ENCODE results near the gene SPG7.

SPG7 gene

DNA sequence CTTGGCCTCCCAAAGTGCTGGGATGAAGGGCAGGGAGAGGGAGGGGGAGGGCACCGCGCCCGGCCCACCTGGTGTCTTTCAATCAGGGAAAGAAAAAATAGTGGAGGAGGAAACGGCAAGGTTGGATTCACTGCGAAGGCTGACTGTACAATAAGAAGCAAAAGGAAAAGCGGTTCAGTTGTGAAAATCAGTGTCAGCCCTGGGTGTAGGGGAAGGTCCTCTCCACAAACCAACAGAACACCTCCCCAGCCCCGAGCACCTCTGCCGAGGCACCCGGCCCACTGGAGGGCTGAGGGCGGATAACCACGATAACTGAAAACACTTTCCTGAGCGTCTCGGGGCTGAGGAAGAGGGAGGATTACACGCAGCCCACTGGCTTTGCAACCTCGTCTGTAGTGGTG is 1.4 kb upstream of the SPG7 start:
- Histone ChIP-seq H3K4me3 (peak overlapping the region in 4 of 7 experiments; percentile 70 to 98 (median 90)), H3K27ac (peak overlapping the region in 15 of 21 experiments; percentile 84 to 98 (median 96))

DNA sequence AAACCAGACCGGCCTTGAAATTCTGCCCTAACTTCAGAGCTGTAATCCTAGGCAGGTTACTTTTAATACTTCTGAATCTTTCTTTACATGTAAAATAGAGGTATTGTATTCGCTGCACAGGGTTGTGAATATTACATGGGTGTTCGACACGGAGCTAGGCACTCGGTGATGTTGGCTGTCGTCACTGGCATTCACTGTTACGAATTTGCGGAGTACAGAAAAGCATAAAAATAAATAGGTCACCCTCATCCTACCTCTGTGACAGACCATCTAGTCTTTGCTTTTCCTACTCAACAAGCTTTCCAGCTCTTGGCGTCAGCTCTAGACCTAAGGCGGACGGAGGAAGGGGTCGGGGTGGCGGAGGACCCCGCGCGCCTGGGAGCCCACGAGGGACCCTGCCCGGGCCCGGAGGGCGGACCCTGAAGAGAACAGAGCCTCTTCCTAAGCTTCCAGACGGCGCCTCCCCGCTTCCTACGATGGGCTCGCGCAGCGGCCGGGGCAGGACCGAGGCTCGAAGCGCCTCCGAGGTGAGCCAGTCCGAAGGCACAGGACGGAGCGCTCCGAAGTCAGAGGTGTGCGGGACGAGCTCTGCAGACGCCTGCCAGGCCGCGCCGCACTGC is 879 bp upstream of the SPG7 start:
- H3K27ac ChIP-seq, result peak overlapping the region; percentile 43 to 98 (median 94)
- peak overlapping the region; percentile 70 to 98 (median 86) for H3K4me3 ChIP-seq

DNA sequence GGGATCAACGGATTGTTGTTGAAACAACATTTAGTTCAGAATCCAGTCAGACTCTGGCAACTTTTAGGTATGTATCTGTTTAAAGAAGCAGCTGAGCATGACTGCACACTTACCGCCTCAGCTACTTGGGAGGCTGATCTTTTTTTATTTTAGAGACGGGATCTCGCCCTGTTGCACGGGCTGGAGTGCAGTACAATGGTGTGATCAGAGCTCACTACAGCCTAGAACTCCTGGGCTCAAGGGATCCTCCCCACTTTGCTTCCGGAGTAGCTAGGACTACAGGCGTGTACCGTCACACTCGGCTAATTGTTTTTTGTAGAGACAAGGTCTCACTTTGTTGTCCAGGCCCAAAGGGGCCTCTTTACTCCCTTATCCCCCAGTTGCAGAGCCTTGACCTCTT is 2.3 kb downstream of the SPG7 start:
- Histone ChIP-seq H3K4me3 (no peak overlapping the region), H3K27ac (no peak overlapping the region)

DNA sequence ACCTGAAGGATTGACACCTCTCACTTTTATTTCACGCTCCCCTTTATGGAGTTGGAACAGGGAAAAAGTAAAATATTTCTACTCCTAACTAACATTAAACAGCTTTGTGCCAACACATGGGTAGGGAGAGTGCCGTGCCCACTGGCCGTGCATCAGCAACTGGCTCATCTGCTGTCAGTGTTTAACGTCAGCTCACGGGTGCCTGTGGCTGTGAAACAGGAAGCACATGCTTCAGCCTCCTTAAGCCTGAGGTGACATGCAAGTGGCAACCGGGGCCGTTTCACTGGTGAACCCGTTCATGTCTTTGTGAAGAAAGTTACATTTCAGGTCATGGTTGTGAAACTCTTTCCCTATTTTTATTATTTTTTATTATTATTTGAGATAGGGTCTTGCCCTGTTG is 3.2 kb downstream of the SPG7 start:
- Histone ChIP-seq H3K4me3 (no peak overlapping the region), H3K27ac (no peak overlapping the region)

DNA sequence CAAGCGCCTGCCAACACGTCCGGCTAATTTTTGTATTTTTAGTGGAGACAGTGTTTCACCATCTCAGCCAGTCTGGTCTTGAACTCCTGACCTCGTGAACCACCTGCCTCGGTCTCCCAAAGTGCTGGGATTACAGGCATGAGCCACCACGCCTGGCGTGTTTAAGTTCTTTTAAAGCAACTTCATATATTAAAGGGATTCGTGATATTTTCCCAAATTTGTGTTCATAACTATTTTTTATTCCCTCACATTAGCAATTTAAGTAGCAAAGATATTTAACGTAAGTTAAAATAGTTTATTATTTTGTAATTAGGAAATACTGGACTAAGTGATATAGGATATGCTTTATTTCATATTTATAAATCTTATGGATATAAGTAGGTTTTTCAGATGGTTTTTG is 4.2 kb downstream of the SPG7 start:
- Histone ChIP-seq H3K27ac (no peak overlapping the region), H3K4me3 (no peak overlapping the region)

DNA sequence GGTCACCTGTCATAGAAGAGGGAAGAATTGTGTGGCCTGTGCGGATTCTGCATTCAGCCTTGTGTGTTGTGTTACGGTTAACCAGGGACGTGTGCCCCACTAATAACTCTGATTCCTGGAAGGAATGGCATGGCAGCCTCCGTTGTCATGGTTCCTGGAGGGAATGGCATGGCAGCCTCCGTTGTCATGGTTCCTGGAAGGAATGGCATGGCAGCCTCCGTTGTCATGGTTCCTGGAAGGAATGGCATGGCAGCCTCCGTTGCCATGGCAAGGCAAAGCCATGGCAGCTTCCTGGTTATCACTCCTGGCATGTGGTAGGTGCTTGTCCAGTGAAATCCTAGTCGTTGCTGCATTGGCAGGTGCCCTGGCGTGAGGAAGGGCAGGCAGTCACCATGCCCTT is 8.9 kb downstream of the SPG7 start:
- no peak overlapping the region for H3K27ac ChIP-seq
- no peak overlapping the region for H3K4me3 ChIP-seq

DNA sequence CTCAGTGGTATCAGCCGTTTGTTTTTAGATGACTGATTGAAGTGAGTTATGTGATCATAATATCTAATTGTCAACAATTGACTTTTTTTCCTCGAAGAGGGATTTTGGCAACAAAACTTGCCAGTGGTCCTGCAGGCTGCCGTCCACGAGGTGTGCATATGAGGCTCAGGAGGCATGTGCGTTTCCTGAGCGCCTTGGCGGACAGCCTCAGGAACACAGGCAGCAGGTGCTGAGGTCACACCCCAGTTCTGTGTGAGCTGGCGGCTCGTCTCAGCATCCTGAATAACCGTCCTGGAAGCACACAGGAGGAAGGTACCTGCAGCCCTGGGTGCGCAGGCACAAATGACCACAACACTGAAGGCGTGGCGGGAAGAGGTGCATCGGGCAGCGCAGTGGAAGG is 11.7 kb downstream of the SPG7 start:
- no peak overlapping the region for H3K4me3 ChIP-seq
- no peak overlapping the region for H3K27ac ChIP-seq

DNA sequence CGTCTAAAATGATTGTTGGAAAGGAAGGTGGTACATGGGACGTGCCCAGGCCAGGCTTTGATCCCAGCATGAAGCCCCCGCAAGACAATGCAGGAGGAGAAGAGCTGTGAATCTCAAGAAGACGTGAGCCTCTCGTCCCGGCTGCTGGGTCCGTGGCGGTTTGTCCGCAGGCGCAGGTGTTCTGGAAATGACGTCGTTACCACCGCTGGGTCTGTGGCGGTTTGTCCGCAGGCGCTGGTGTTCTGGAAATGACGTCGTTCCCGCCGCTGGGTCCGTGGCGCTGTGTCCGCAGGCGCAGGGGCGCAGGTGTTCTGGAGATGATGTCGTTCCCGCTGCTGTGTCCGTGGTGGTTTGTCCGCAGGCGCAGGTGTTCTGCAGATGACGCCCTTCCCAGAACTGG is 14.1 kb downstream of the SPG7 start:
- H3K4me3 ChIP-seq, result no peak overlapping the region
- H3K27ac ChIP-seq, result no peak overlapping the region

DNA sequence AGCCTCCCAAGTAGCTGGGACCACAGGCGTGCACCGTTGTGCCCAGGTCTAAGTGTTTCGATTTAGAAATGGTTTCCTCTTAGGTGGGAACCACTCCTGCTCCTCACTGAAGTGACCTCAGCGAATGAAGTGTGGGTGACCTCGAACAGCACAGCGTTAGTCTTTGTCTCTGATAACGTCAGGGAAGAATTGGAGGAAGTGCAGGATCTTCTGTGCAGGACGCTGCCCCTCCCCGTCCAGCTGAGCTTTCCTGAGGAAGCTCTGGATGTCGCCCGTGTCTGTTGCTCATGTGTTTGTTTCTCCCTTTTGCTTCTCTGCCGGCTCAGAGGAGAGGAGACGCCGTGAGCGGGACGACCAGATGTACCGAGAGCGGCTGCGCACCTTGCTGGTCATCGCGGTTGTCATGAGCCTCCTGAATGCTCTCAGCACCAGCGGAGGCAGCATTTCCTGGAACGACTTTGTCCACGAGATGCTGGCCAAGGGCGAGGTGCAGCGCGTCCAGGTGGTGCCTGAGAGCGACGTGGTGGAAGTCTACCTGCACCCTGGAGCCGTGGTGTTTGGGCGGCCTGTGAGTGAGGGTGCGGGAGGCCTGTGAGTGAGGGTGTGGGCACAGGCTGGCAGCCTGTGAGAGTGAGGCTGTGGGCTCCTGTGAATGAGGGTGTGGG is 15.6 kb downstream of the SPG7 start:
- Histone ChIP-seq H3K4me3 (no peak overlapping the region), H3K27ac (no peak overlapping the region)

DNA sequence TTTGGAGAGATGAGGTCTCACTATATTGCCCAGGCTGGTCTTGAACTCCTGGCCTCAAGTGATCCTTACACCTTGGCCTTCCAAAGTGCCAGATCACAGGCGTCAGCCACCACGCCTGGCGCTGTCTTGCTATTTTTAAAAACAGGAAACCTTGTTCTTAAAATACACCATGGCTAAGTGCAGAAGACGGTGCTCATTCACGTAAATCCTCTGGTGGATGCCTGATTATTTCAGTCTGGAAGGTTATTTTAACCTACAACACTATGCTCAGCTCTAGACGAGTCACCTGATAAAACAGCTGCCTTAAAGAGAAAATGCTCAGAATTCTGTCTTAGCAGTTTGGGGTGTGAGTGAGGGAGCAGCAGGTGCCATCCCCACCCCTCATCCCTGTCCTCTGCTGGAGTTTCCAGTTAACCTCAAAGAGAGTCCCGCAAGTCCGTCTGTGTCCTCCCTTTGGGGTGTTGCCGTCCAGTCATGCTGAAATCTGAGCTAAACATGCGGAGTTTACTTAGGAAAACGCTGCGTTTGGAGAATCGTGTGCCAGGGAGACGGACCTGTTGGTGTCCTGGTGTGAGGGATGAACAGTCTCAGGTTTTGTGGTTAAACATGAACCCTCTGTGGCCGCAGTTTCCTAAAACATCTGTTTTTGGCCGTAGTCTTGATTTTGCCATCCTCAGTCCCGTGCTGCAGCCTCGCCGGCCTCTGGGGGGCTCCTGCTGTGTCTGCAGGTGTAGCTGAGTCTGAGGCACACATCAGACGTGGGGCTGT is 17.1 kb downstream of the SPG7 start:
- no peak overlapping the region for H3K27ac ChIP-seq
- no peak overlapping the region for H3K4me3 ChIP-seq

DNA sequence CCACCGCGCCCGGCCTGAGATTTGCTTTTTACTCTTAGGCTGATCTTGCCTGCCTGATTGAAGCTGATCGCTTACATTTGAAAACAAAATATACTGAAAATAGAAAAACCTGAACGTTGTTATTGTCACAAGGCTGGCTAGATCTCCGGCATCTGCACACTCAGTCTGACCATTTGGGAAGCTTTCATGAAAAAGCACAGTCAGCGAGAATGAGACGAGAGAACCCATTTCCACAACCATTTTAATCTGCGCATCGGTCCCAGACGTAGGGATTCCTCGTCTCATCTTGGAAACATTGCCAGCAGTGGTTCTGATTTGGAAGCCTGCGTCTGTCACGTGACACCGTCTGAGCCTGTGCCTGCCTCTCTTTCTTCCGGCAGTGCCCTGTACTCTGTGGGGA is 20.9 kb downstream of the SPG7 start:
- H3K4me3 ChIP-seq, result no peak overlapping the region
- no peak overlapping the region for H3K27ac ChIP-seq

DNA sequence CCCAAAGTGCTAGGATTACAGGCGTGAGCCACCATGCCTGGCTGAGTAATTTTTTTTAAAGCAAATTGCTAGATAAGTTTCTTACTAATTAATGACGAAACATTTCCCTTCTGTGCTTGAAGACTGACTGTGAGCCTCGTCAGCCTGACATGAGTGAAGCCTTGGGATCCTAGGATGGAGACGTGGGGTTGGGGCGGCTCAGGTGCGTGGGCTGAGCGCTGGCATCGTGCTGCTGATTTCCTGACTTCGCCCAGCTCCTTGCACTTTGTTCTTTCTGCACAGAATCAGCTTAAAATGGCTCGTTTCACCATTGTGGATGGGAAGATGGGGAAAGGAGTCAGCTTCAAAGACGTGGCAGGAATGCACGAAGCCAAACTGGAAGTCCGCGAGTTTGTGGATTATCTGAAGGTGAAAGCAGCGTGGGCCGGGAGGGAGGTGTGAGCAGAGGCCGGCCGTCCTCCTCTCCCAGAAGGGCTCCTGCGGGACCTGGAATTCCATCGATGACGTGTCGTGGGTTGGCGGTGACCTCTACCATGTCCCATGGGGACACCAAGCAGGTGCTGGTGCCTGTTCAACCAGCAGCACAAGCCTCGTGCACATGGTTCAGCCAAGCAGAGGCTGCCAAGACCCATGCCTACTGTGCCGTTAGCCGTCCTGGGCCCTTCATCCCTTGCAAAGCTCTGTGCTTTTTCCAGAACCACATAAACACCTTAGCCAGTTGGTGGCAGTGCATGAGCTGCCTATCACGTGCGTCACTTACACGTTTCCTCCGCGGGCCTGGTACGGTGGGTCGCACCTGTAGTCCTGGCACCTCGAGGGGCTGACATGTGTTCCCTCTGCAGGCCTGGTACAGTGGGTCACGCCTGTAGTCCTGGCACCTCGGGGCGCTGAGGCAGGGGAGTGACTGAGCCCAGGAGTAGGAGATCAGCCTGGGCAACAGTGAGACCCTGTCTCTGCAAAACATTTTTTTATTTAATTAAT is 22.5 kb downstream of the SPG7 start:
- Histone ChIP-seq H3K4me3 (no peak overlapping the region), H3K27ac (peak overlapping the region in 1 of 21 experiments; percentile 22)

DNA sequence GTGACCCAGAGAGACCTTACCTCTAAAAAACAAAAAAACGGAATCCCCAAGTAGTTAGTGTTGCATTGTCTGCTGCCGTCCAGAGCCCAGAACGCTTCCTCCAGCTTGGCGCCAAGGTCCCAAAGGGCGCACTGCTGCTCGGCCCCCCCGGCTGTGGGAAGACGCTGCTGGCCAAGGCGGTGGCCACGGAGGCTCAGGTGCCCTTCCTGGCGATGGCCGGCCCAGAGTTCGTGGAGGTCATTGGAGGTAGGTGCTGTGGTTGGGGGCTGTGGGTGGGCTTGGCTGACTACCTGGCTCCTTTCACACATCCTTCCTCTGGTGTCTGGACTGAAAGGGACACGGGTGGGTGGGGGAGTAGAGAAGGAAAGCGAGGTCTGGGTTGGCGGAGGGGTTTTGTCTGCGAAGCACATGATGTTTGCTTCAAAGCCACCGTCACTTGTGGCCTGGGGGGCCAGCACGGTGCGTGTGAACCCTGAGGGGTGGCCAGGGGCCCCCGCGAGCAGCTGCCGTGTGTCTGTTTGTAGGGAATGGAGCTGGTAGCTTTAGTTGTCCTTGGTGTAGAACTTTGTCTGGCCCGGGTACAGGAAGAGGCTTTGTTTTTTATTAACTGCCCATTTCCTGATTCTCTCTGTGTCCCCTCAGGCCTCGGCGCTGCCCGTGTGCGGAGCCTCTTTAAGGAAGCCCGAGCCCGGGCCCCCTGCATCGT is 23.8 kb downstream of the SPG7 start:
- peak overlapping the region in 2 of 21 experiments; percentile 14 to 31 for H3K27ac ChIP-seq
- no peak overlapping the region for H3K4me3 ChIP-seq

DNA sequence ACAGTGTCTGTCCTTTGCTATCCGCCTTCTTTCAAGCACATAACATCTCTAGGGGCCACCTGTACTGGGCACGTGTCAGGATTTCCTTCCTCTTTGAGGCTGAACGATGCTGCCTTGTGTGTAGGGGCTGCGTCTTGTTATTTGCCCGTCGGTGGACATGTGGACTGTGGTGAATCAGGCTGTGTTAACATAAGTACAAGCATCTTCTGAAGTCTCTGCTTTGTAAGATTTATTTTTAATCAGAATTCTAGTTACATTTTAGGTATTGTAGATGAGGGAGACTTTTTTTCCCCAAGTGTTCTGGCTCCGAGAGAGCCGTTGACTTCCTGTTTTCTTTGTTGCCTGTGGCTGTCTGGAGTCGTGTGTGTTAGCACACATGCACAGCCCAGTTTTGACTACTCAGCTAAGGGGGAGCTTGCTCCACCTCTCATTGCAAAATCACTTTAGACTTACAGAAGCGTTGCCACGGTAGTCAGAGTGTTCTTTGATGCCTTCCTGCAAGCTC is 26.1 kb downstream of the SPG7 start:
- Histone ChIP-seq H3K27ac (peak overlapping the region in 9 of 21 experiments; percentile 10 to 62 (median 39)), H3K4me3 (no peak overlapping the region)

DNA sequence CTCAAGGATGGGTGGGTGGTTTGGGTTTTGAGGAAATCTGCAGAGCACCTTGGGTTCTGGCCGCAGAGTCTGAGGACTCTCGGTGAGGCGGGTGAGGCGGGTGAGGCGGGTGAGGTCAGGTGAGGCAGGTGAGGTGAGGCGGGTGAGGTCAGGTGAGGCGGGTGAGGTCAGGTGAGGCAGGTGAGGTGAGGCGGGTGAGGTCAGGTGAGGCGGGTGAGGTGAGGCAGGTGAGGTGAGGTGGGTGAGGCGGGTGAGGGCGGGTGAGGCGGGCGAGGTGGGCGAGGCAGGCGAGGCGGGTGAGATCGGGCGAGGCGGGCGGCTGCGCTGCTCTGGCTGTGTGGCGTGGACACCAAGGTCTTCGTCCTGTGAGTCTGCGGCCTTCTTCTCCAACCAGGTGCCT is 28.2 kb downstream of the SPG7 start:
- Histone ChIP-seq H3K27ac (peak overlapping the region in 1 of 21 experiments; percentile 26), H3K4me3 (no peak overlapping the region)

DNA sequence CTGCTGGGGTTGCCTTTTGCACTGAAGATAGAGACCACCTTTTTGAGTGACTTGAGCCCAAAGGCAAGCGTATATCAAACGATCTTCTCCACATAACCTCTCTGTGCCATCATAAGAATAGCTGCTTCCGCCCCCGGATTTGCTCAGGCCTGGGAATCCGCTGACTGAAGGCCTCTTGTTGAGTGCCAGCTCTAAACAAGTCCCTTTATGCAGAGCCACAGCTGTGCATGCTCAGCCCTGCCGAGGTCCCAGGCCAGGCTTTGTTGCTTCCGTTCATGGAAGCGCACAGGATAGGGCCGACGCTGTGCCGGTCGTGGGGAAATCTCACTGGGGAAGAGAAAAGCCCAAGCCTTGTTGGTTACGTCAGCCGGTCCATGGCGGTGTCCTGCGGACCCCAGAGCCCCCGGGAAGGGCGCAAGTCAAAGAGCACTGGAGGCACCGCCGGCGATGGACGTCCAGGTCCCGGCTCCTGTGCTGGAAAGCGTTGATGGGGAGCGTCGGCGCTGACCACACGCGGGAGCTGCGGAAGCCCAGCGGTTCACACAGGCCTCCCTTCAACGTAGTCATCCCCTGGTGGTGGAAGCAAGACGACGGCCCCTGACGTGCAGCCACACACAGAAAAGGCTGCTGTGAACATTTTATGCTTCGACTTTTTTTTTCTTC is 28.8 kb downstream of the SPG7 start:
- no peak overlapping the region for H3K27ac ChIP-seq
- no peak overlapping the region for H3K4me3 ChIP-seq

DNA sequence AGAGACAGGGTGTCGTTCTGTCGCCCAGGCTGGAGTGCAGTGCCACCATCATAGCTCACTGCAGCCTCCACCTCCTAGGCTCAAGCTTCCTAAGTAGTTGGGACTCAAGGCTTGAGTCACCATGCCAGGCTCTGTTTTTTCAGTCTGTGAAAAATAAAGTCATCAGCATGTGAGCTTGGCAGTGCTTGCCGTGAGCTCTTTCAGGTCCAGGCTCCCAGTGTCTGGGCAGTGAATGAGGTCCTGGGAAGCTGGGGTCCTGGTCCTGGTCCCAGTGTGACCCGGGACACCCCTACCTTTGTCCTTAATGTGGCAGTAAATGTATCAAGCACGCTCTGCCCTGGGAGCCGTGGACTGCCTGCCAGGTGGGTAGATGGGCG is 29.3 kb downstream of the SPG7 start:
- no peak overlapping the region for H3K27ac ChIP-seq
- H3K4me3 ChIP-seq, result no peak overlapping the region

DNA sequence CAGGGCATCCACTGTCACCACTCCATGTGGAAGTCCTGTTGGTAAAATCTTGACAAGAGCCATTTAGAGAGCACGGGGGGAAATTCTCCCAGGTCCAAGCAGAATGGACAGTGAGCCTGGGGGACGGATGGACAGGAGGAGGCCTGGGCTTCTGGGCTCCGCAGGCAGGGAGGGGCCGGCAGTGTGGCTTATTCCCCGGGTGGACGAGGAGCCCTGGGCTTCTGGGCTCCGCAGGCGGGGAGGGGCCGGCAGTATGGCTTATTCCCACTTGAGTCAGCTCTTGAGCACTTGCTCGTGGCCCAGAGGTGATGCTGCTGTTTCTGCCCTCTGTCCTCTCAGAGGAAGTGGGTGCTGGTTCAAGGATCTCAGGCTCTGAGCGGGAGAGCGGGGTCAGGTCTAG is 30.1 kb downstream of the SPG7 start:
- Histone ChIP-seq H3K27ac (no peak overlapping the region), H3K4me3 (no peak overlapping the region)

DNA sequence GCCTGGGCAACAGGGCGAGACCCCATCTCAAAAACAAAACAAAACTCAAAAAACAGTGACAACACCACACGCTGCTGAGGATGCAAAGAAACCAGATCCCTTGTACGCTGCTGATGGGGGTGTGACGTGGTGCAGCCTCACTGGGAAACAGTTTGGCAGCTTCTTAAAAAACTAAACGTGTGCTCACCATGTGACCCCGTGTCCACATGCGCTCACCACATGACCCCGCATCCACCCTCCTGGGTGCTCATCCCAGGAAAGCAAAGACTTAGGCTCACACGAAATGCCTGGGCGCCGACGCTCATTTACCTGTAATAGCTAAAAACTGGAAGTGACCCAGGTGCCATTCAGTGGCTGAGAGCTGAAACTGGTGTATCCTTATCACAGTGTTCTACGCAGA is 32.4 kb downstream of the SPG7 start:
- H3K4me3 ChIP-seq, result no peak overlapping the region
- H3K27ac ChIP-seq, result no peak overlapping the region
